Measurements from ENCODE around the gene DEGS2. TPM values are rescaled to one million over a fixed set of nuclear protein-coding genes. Genes with fewer than 3 reads are reported as not detected.

DEGS2 gene
- total and polyA plus RNA-seq, 8 donors, result 1.2 to 53.0 (median 13.5) TPM

DNA sequence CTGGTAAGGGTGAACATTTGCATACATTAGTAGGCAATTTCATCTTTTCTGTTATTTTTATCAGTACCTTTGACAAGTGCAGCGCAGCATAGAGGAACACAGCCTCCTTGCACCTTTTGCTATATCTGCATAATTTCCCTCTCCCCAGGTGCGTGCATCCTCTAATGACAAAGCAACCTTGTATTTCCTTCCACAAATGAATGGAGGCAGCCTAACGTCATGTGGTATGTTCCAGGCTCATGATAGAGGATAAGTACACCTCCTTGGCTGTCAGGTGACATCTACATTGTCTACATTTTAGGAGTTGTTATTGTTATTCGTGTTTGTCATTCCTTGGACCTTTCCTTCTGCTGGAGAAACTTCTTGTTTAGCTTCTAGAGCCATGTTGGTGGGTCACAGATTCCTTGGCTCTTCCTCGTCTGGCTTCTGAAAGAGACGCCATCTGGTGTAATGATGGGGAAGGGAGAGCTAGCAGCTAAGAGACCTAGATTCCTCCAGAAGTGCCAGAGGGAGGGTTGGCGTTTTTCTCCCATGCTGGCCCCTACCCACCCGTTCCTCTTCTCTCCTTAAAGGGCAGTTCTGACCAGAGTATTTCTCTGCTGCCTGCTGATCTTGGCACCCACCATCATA lies 57.2 kb downstream of the DEGS2 start:
- intact Hi-C loops (cut with DNase I; ENCODE audit: low total_unique reads), result no loop called here
- WGBS, 5 donors, result 83 to 87% (median 83%) methylated on average over 8 of the region's 8 CpGs
- H3K4me3 ChIP-seq, result no peak overlapping the region
- peaks cover 13 to 55% (median 44%) of the 10 kb centered on the region in 4 donors for H3K4me1 ChIP-seq
- H3K27me3 ChIP-seq, result no peaks in the 10 kb centered on the region
- H3K27ac ChIP-seq, result peak overlapping the region in 3 of 5 donors; percentile 43 to 65 (median 44)
- no peak for DNase-seq
- no peak for TF ChIP-seq POLR2AphosphoS5 (IDR thresholded peaks at IDR 0.05)
- TF ChIP-seq POLR2A (IDR thresholded peaks at IDR 0.05), result no peak
- TF ChIP-seq, protein P1, sequence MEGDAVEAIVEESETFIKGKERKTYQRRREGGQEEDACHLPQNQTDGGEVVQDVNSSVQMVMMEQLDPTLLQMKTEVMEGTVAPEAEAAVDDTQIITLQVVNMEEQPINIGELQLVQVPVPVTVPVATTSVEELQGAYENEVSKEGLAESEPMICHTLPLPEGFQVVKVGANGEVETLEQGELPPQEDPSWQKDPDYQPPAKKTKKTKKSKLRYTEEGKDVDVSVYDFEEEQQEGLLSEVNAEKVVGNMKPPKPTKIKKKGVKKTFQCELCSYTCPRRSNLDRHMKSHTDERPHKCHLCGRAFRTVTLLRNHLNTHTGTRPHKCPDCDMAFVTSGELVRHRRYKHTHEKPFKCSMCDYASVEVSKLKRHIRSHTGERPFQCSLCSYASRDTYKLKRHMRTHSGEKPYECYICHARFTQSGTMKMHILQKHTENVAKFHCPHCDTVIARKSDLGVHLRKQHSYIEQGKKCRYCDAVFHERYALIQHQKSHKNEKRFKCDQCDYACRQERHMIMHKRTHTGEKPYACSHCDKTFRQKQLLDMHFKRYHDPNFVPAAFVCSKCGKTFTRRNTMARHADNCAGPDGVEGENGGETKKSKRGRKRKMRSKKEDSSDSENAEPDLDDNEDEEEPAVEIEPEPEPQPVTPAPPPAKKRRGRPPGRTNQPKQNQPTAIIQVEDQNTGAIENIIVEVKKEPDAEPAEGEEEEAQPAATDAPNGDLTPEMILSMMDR (IDR thresholded peaks at IDR 0.05), result no peak
- TF ChIP-seq EP300 (IDR thresholded peaks at IDR 0.05), result no peak
- peaks cover 7 to 24% (median 17%) of the 10 kb centered on the region in 4 donors for H3K36me3 ChIP-seq
- H3K9me3 ChIP-seq, result no peaks in the 10 kb centered on the region

DNA sequence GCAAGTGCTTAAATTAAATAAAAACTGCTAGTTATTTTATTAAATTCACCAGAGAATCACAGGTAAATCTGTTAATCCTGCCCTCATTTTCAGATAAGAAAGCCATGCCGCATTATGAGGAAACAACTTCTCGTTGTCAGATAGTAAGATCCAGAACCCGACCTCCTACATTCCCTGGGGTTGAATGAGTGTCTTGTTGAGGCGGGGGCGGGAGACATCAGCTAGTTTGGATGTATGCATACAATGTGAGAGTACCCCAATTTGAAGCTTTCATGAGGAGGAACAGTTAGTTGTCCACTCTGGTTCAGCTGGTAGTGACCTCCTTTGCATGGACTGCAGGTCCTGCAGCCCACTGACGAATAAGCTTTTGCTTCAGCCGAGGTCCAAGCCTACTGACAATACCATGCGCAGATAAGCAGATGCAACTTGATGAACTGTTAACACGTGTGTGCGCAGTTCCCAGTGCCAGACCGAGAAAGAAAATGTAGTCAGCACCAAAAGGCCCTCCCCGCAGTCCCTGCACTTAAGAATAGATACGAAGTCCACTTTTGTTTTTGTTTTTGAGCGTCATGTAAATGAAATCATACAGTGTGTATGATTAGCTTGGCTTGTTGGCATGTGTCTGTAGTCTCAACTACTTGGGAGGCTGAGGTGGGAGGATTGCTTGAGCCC lies 59.3 kb downstream of the DEGS2 start:
- H3K27ac ChIP-seq, result peak overlapping the region in 1 of 5 donors; percentile 3
- no peak overlapping the region for H3K4me3 ChIP-seq
- 90 to 92% (median 92%) methylated on average over 13 to 14 of the region's 14 CpGs for WGBS, 5 donors
- intact Hi-C loops (cut with DNase I; ENCODE audit: low total_unique reads), result no loop called here
- no peak for TF ChIP-seq POLR2A (IDR thresholded peaks at IDR 0.05)
- TF ChIP-seq POLR2AphosphoS5 (IDR thresholded peaks at IDR 0.05), result no peak
- TF ChIP-seq, protein P1 (IDR thresholded peaks at IDR 0.05), result no peak
- TF ChIP-seq EP300 (IDR thresholded peaks at IDR 0.05), result no peak
- H3K27me3 ChIP-seq, result no peaks in the 10 kb centered on the region
- H3K9me3 ChIP-seq, result no peaks in the 10 kb centered on the region
- DNase-seq, result no peak
- peaks cover 13 to 47% (median 27%) of the 10 kb centered on the region in 4 donors for H3K4me1 ChIP-seq
- H3K36me3 ChIP-seq, result peaks cover 7 to 32% (median 17%) of the 10 kb centered on the region in 4 donors

DNA sequence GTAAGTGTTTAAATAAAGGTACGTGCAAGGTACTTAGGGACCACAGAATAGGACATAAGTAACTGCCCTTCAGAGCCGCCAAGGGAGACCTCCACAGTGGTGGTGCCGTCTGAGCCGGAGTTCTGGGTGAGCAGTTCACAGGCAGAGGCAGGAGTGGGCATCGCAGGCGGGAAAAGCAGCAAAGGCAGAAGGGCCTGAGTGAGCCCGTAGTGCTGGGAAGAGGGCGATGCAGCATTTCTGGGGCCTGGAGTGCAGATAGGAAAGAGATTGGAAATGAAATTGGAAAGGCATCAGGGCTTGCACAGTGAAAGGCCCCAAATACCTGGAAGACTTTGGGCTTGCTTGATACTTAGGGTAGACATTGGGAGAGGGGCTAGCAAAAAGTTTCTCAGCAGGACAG lies 61.3 kb downstream of the DEGS2 start:
- H3K4me1 ChIP-seq, result peaks cover under 1 to 27% (median 10%) of the 10 kb centered on the region in 4 donors
- H3K4me3 ChIP-seq, result no peak overlapping the region
- H3K27me3 ChIP-seq, result no peaks in the 10 kb centered on the region
- no peaks in the 10 kb centered on the region for H3K9me3 ChIP-seq
- intact Hi-C loops (cut with DNase I; ENCODE audit: low total_unique reads), result no loop called here
- WGBS, 5 donors, result 87 to 96% (median 94%) methylated on average over 8 of the region's 8 CpGs
- H3K36me3 ChIP-seq, result peaks cover 7 to 37% (median 17%) of the 10 kb centered on the region in 4 donors
- H3K27ac ChIP-seq, result peak overlapping the region in 1 of 5 donors; percentile 14
- no peak for TF ChIP-seq POLR2AphosphoS5 (IDR thresholded peaks at IDR 0.05)
- TF ChIP-seq, protein P1 (IDR thresholded peaks at IDR 0.05), result no peak
- no peak for DNase-seq

DNA sequence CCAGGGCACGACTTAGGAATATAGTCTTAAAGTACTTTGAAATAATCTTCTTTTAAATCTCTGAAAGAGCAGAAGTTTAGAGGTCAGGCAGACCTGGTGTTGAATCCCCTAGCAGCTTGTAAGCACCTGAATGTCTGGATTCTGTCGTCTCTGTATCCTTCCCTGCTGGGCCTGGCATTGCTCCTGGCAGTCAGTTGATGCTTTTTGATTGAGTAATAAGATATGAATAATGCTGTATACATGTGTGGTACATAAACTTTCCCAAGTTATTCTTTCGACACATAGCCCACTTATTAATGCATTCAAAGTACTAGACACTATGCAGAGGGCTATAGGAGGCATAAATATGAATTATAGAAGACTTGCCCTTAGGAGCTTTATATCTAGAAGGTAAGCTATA lies 62.8 kb downstream of the DEGS2 start:
- intact Hi-C loops (cut with DNase I; ENCODE audit: low total_unique reads), result no loop called here
- peaks cover 0 to 16% (median 3%) of the 10 kb centered on the region in 4 donors for H3K4me1 ChIP-seq
- H3K27ac ChIP-seq, result no peak overlapping the region
- H3K36me3 ChIP-seq, result peaks cover 7 to 43% (median 19%) of the 10 kb centered on the region in 4 donors
- WGBS, 5 donors, result 84 to 93% (median 88%) methylated on average over 3 of the region's 3 CpGs
- H3K4me3 ChIP-seq, result no peak overlapping the region
- TF ChIP-seq POLR2A (IDR thresholded peaks at IDR 0.05) (no peak), POLR2AphosphoS5 (IDR thresholded peaks at IDR 0.05) (no peak), EP300 (IDR thresholded peaks at IDR 0.05) (no peak)
- TF ChIP-seq, protein P1 (IDR thresholded peaks at IDR 0.05), result no peak
- H3K9me3 ChIP-seq, result no peaks in the 10 kb centered on the region
- no peak for DNase-seq
- no peaks in the 10 kb centered on the region for H3K27me3 ChIP-seq

Small RNA genes lying within 50 kb of the gene (small RNA-seq; reads per million reads assigned to genes)
- 2.8 to 8.3 (median 4.7) reads per million in 4 donors for gene MIR151B
- 194 to 469 (median 338) reads per million in 4 donors for gene MIR342

Other genes with a start within 250 kb of the DEGS2 start
- gene EVL, start 94.2 kb downstream of the DEGS2 start, total RNA-seq, result 100 to 1,000 TPM in 1 of 5 donors, 10 to 100 TPM in 4; 23.3 to 111 (median 32.6) TPM
- 10 to 100 TPM; 35.7 to 64.9 (median 43.7) TPM for gene EVL, start 94.2 kb downstream of the DEGS2 start, polyA plus RNA-seq
- gene YY1, start 79.5 kb upstream of the DEGS2 start, total RNA-seq, result 10 to 100 TPM; 33.0 to 68.1 (median 57.8) TPM
- gene YY1, start 79.5 kb upstream of the DEGS2 start, polyA plus RNA-seq, result 10 to 100 TPM; 23.0 to 27.0 (median 26.3) TPM
- gene SLC25A29, start 146.8 kb upstream of the DEGS2 start, total RNA-seq, result 100 to 1,000 TPM in 2 of 5 donors, 10 to 100 TPM in 3; 25.7 to 174 (median 30.1) TPM
- 10 to 100 TPM in 2 of 3 donors, 1 to 10 TPM in 1; 9.0 to 58.3 (median 26.2) TPM for gene SLC25A29, start 146.8 kb upstream of the DEGS2 start, polyA plus RNA-seq
- gene SLC25A47, start 163.7 kb upstream of the DEGS2 start, total RNA-seq, result under 1 TPM in 1 of 5 donors, not detected in 4; 0.73 TPM
- not detected for gene SLC25A47, start 163.7 kb upstream of the DEGS2 start, polyA plus RNA-seq
- gene WDR25, start 216.8 kb upstream of the DEGS2 start, total RNA-seq, result 10 to 100 TPM in 1 of 5 donors, 1 to 10 TPM in 4; 1.3 to 10.5 (median 8.7) TPM
- 10 to 100 TPM in 1 of 3 donors, 1 to 10 TPM in 2; 5.3 to 13.6 (median 8.3) TPM for gene WDR25, start 216.8 kb upstream of the DEGS2 start, polyA plus RNA-seq